D721Med (cell line): ENCODE data around the gene PCF11.

ENCODE experiments used
- DNase-seq: peaks from one replicate; pipeline ENCODE4 v3.0.0; 2011; ENCODE audit warnings: low spot score; ENCODE audit not compliant: insufficient read length
- FAIRE-seq: peaks from 2 replicates; lab custom pipeline; 2011; peaks lifted over from hg19 to GRCh38; lab: Jason Lieb, UNC
- TF ChIP-seq, protein P1 (sequence below): IDR thresholded peaks from 2 replicates; pipeline ENCODE4 v1.5.1; 2012; ENCODE audit warnings: mild to moderate bottlenecking, control low read depth; ENCODE audit not compliant: insufficient read depth; ENCODE audit errors: missing control alignments

Gene PCF11

DNA sequence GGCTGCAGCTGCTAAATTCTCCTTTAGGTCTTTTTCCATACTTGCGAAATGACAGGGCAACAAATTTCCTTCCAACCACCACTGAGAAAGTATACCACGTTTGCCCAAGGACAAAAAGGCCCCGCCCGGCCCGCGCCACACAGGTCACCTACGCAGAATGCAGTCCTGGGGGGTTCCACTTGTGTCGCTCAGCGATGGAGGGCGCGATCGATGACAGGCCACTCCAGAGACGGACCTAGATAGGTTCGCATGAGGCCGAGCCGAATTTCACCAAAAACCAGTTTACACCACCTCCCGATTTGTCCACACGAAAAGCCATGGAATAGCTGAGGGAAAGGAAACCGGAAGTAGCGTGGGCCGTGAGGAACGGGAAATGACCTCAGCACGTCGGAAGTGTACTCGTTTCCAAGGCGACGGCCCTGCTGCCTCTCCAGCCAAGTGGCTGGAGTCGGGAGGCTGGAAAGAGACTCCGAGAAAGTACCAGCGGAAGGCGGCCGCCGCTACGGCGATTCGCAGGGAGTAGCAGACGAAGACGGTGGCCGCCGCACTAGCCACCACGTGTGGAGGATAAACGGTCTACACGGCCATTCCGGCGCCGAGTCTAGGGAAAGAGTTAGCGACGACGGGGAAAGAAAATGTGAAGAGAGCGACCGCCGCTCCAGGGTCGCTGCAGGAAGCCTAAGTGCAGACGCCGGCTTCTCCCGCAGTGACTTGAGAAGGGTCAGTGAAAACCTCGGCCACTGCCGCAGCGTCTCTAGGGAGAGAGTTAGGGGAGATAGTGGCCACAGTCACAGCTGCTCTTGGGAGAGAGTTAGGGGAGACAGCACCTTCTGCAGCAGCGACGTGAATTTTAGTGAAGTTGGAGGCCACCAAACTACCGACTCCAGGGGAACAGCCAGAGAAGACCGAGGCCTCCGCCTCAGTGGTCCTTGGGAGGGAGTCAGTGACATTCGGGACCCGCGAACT, 36.7 kb downstream of the PCF11 start, which contains the start of gene ANKRD42:
Gene ANKRD42 (plus strand): TSS at position 398 of the 966 bp plus-strand sequence. CDS start 959 bp downstream, outside the sequence.
- peak; percentile 16 for FAIRE-seq
- DNase-seq, result peak; percentile 92
- TF ChIP-seq, protein P1, sequence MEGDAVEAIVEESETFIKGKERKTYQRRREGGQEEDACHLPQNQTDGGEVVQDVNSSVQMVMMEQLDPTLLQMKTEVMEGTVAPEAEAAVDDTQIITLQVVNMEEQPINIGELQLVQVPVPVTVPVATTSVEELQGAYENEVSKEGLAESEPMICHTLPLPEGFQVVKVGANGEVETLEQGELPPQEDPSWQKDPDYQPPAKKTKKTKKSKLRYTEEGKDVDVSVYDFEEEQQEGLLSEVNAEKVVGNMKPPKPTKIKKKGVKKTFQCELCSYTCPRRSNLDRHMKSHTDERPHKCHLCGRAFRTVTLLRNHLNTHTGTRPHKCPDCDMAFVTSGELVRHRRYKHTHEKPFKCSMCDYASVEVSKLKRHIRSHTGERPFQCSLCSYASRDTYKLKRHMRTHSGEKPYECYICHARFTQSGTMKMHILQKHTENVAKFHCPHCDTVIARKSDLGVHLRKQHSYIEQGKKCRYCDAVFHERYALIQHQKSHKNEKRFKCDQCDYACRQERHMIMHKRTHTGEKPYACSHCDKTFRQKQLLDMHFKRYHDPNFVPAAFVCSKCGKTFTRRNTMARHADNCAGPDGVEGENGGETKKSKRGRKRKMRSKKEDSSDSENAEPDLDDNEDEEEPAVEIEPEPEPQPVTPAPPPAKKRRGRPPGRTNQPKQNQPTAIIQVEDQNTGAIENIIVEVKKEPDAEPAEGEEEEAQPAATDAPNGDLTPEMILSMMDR, result no peak

DNA sequence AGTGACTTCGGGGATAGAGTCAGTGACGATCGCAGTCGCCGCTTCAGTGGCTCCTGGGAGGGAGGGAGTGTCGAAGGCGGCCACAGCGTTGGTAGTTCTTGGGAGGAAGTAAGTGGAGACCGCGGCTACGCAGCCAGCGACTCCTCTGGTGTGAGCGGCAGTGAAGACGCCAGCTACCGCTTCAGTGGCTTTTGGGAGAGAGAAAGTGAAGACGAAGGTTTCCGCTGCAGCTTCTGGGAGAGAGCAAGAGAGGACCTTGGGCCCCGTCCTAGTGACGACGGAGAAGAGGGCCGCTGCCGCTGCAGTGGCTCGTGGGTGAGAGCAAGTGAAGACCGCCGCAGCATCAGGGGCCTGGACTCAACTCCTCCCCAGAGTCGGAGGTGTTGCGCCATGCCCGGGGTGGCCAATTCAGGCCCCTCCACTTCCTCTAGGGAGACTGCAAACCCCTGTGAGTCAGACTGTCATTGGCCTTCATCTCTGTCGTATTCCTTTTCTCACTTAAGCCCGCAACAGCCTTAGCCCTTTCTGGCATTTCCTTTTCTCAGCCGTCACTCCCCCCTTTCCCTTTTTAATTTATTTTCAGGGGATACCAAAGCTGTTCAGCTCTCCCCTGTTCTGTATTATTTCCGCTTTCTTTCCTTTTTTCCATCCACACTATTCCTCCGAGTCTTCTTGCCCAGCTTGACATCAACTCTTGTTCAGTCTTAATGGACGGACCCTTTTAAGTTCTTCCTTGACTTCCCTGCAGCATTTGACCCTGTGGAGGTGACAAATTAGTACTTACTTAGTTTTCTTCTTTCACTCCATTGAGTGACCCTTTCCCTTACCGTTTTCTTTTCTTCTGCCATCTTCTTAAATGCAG, 37.6 kb downstream of the PCF11 start:
- DNase-seq, result no peak
- TF ChIP-seq, protein P1, result no peak
- no peak for FAIRE-seq

DNA sequence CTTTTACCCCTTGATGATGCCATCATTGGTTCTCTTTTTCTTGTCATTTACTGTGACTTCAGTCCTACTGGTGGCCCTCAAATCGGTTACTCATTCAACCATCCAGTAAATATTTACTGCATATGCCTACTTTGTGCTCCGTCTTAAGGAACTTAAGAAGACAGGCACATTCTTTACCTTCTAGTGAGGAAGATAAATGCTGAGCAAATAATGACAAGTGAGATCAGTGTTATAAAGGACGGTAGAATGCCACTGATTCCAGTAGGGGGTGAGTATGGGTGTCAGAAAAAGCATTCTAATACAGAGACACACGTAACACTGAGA, 38.2 kb downstream of the PCF11 start:
- TF ChIP-seq, protein P1, result no peak
- FAIRE-seq (no peak), DNase-seq (no peak)

DNA sequence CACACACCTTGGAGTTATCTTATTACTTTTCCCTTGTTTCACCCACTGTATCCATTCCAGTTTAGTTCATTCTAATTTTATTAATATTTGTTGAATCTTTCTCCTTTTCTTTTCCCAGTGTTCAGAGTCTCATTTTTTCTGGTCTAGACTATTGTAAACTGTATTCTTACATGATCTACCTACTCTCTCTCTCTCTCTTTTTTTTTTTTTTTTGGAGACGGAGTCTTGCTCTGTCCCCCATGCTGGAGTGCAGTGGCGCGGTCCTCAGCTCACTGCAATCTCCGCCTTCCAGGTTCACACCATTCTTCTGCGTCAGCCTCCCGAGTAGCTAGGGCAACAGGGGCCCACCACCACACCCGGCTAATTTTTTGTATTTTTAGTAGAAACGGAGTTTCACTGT, 38.7 kb downstream of the PCF11 start:
- no peak for DNase-seq
- no peak for FAIRE-seq
- TF ChIP-seq, protein P1, result no peak

DNA sequence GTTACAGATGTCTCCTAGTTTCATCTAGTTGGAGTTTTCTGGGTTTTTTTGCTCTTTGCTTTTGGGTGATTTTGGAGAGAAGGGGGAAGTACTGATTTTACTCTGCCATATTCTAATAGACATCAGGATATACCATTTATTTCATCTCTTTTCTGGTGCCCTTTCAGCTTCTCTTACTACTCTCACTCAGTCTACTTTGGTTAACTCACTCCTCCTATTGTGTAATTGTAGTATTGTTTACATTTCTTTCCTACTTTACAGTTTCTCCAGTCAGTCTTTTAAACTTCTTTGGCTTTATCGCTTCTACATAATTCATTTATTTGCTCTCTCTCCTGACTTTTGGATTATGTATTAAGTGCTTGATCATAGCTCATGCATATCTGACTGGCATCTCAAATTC, 43.1 kb downstream of the PCF11 start:
- no peak for FAIRE-seq
- DNase-seq, result no peak

DNA sequence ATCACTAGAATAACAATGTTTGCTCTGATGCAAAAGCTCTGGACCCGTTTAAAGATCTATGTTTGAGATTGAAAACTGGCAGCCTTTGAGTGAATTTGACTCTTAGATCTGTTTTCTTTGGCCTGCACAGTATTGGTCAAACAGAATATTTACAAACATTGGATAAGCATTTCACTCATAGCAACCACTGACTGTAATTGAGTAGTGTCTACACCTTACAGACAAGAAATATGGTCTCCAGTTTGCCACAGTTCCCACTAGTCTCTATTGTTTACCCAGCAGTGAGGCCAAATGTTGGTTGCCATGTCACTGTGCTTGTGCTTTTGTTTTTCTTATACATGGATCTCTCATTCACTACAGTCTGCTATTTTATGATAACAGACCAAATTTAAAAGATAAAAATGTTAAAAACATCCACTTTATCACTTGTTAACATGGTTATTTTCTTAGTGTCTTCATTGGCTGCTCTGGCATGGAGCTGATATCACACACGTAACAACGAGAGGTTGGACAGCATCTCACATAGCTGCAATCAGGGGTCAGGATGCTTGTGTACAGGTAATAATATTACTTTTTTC, 48.8 kb downstream of the PCF11 start:
- TF ChIP-seq, protein P1, result no peak
- DNase-seq, result no peak
- no peak for FAIRE-seq

More for the DNA sequence above, 43.1 kb downstream of the PCF11 start:
- TF ChIP-seq, protein P1, result no peak
